Measurements from ENCODE around the gene CDC20B.

GRCh38 chr5:55096861-55097260 is 76.1 kb downstream of the CDC20B start:
- TF ChIP-seq, protein P1, sequence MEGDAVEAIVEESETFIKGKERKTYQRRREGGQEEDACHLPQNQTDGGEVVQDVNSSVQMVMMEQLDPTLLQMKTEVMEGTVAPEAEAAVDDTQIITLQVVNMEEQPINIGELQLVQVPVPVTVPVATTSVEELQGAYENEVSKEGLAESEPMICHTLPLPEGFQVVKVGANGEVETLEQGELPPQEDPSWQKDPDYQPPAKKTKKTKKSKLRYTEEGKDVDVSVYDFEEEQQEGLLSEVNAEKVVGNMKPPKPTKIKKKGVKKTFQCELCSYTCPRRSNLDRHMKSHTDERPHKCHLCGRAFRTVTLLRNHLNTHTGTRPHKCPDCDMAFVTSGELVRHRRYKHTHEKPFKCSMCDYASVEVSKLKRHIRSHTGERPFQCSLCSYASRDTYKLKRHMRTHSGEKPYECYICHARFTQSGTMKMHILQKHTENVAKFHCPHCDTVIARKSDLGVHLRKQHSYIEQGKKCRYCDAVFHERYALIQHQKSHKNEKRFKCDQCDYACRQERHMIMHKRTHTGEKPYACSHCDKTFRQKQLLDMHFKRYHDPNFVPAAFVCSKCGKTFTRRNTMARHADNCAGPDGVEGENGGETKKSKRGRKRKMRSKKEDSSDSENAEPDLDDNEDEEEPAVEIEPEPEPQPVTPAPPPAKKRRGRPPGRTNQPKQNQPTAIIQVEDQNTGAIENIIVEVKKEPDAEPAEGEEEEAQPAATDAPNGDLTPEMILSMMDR (IDR thresholded peaks at IDR 0.05), result no peak
- TF ChIP-seq SIN3A (IDR thresholded peaks at IDR 0.05; ENCODE audit: borderline replicate concordance, insufficient read depth, low read depth, low read length) (no peak), POLR2AphosphoS5 (IDR thresholded peaks at IDR 0.05; ENCODE audit: low read depth, low read length) (no peak), TCF7L2 (IDR thresholded peaks at IDR 0.05; ENCODE audit: low read depth, low read length) (no peak)
- TF ChIP-seq, protein P2, sequence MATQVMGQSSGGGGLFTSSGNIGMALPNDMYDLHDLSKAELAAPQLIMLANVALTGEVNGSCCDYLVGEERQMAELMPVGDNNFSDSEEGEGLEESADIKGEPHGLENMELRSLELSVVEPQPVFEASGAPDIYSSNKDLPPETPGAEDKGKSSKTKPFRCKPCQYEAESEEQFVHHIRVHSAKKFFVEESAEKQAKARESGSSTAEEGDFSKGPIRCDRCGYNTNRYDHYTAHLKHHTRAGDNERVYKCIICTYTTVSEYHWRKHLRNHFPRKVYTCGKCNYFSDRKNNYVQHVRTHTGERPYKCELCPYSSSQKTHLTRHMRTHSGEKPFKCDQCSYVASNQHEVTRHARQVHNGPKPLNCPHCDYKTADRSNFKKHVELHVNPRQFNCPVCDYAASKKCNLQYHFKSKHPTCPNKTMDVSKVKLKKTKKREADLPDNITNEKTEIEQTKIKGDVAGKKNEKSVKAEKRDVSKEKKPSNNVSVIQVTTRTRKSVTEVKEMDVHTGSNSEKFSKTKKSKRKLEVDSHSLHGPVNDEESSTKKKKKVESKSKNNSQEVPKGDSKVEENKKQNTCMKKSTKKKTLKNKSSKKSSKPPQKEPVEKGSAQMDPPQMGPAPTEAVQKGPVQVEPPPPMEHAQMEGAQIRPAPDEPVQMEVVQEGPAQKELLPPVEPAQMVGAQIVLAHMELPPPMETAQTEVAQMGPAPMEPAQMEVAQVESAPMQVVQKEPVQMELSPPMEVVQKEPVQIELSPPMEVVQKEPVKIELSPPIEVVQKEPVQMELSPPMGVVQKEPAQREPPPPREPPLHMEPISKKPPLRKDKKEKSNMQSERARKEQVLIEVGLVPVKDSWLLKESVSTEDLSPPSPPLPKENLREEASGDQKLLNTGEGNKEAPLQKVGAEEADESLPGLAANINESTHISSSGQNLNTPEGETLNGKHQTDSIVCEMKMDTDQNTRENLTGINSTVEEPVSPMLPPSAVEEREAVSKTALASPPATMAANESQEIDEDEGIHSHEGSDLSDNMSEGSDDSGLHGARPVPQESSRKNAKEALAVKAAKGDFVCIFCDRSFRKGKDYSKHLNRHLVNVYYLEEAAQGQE (IDR thresholded peaks at IDR 0.05; ENCODE audit: insufficient read depth in 1 of 2, low read depth in 2 of 2, low read length in 1 of 2), result no peak
